AML-193 (cell line): ENCODE measurements around the gene OR6N1.

Experiments
- DNase-seq, 2 experiments: peaks; one replicate each; lab custom pipeline; 2025; lab: John Stamatoyannopoulos, UW

Gene OR6N1

DNA sequence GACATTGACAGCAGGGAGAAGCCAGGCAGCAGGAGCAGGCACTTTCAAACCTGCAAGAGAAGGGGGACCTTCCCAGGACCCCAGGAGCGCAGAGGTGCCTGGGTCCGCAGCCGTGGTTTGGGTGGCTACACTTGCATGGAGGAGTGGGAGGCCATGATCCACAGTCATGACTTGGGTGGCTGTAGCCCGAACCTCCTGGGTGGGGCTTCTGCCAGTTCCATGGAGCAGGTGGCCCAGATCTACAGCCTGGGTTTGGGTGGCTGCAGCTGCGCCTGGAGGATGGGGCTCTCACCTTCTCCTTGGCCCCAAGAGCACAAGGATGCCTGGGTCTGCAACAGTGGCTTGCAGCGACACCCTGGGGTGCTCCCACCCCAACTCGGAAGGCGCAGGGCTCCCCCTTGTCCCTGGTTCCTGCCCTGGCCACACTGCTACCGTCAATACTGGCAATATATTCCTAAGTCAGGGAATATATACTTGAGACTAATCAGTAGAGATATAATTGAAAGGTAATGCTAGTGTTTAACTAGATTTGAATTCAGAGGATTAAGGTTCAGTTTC lies 19.8 kb downstream of the OR6N1 start:
- DNase-seq, result no peak

DNA sequence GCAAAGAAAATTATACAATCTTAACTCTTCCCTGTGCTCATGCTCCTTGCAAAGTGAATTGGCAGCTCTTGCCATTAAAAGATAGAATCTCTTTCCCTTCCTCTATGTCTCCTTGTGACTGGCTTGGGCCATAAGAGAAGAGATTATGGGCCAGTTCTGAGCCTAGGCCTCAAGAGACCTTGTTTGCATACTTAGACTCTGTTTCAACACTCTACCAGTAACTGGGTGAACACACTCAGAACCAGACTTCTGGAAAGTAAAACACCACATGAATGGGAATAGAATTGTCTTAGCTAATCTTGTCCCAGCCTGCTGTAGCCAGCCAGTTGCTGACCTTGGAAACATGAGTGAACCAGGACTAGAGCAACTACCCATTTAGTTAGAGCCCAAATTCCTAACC lies 36.1 kb downstream of the OR6N1 start:
- DNase-seq, result no peak

DNA sequence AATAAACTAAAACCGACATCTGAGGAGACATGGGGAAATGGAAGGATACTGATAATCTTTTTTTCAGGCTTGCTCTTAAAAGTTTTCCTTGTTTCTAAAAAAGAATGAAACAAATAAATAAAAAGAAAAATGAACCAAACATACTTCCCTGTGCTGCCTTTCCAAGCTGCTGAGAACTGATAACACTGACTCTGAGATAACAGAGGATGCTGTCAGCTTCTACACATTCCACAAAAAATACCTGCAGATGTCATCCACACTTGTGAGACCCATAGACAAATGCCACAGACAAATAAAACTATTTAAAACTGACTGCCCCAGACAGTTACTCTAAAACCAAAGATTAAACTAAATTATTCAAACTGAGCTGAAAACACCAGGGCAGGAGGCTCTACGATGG lies 39.5 kb downstream of the OR6N1 start:
- DNase-seq, result no peak

DNA sequence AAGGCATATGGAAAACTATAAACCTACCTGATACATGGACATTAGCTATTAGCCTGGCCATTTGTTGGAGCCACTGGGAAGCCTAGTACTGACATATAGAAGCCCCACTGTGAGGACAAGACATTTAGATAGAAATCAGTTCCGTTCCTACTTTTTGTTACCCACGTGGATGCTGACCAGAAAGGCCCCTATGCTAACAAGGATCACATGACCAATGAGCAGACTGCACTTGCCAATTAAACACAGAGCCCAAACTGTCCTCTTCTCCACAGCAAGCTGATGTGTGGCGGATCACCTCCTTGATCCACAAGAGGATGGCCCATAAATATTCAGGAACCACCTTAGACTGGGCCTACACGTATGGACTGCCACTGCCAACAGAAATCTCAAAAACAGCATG lies 40.3 kb downstream of the OR6N1 start:
- no peak for DNase-seq

DNA sequence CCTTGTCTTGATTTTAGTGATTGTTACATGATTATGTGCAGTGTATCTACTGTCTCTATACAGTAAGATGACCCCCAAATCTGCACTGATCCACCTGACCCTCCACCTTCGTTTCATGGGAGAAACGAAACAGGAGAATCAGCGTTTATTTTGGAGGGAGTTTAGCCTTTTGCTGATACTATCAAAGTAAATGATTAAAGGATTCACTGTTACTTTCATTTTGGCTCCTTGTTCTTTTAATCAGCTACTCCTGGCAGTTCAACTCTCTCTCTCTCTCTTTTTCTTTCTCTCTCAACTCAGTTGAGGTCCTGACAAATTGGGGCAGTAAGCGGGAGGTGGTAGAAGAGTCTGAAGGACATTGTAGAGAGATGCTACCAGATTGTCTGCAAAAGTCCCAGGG lies 41.5 kb downstream of the OR6N1 start:
- no peak for DNase-seq

DNA sequence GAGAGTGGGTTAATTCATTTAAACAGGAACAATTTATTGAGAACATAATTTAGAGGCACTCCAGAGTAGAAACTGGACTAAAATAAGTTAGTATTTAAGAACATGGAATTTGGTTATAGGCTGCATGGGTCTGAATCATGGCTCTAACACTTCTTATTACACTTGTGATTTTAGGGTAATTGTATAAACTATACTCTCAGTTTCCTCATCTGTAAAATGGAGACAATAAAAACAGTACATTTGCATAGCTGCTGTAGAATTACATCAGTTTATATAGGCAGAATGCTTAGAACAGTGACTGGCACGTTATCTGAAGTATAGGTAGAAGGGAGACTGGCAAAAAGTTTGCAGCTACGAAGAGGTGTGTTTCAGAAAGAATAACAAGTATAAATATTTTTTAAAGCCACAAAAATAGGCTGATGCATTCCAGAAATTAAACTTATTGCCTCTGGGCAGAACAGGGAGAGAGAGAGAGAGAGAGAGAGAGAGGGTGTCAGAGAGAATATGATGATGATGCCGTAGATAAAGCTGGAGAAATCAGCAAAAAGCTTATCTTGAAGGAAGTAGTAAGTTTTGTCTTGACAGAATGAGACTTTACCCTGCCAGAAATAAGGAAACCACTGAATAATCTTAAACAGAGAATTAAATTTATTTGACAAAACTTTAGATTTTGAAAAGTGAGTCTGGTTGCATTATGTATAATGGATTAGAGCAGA lies 43.3 kb downstream of the OR6N1 start:
- DNase-seq, result no peak

DNA sequence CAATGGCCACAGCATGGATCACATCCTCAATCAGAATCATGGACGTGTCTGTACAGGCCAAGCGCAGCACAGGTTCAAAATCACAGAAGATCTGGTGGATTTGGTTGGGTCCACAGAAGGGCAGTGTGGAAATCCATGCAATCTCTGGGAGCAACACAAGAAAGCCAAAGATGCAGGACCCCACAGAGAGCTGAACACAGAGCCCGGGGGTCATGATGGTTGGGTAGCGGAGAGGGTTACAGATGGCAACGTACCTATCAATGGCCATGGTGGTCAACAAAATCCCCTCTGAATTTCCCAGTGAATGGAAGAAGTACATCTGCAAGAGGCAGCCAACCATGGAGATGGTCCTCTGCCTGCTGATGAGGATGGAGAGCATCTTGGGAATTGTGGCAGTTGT lies 47.6 kb downstream of the OR6N1 start:
- no peak for DNase-seq

- DNase-seq, result no peak
These were observed 51.4 kb downstream of the OR6N1 start, which contains the start of gene OR6K3 for GRCh38 chr1:158720620-158721019. OR6K3 (minus strand) TSS chr1:158720720; CDS start chr1:158718115, 2,605 bp downstream.

- no peak for DNase-seq
These were observed 52.3 kb downstream of the OR6N1 start for GRCh38 chr1:158719664-158720063.

DNA sequence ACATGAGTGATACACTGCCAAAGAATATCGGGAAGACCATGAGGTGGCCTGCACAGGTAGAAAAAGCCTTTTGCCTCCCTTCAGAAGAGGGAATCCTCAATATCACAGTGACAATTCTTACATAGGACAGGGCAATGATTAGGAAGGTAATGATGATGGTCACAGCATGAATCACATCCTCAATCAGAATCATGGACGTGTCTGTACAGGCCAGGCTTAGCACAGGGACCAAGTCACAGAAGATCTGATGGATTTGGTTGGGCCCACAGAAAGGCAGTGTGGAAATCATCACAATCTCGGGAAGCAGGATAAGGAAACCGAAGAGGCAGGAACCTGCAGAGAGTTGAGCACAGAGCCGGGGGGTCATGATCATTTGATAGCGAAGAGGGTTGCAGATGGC lies 54.7 kb downstream of the OR6N1 start:
- no peak for DNase-seq

GRCh38 chr1:158716335-158716734 lies 55.7 kb downstream of the OR6N1 start:
- DNase-seq, result no peak

GRCh38 chr1:158714754-158715153 lies 57.2 kb downstream of the OR6N1 start:
- no peak for DNase-seq
